ENCODE measurements around the gene DLG5.

GRCh38 chr10:77887631-77888355 is 38.8 kb downstream of the DLG5 start:
- no peak for TF ChIP-seq CTCF (IDR thresholded peaks at IDR 0.05; ENCODE audit: borderline replicate concordance, extremely low read depth, low read length, poor library complexity, severe bottlenecking)
- no peak for TF ChIP-seq EZH2 (IDR thresholded peaks at IDR 0.05; ENCODE audit: borderline replicate concordance, low read depth, low read length, severe bottlenecking)
